ENCODE measurements around the gene SNAI3.

The SNAI3 gene

GRCh38 chr16:88705076-88705684 lies 18.9 kb upstream of the SNAI3 start:
- peak overlapping the region; percentile 78 to 86 for H3K9ac ChIP-seq (ENCODE audit: low read length in 2 of 2)
- H3K36me3 ChIP-seq (ENCODE audit: control insufficient read depth in 2 of 2, insufficient read depth in 2 of 2, low read length in 2 of 2) = peaks cover 0 to 4% of the 10 kb centered on the region in 2 donors

GRCh38 chr16:88703486-88704309 lies 17.4 kb upstream of the SNAI3 start:
- H3K36me3 ChIP-seq (ENCODE audit: control insufficient read depth in 2 of 2, insufficient read depth in 2 of 2, low read length in 2 of 2) = peaks cover 5 to 6% of the 10 kb centered on the region in 2 donors
- H3K9me3 ChIP-seq (ENCODE audit: control insufficient read depth in 2 of 2, low read length in 2 of 2) = no peaks in the 10 kb centered on the region
- H3K4me3 ChIP-seq (ENCODE audit: low read length in 2 of 2) = peak overlapping the region in 1 of 2 donors; percentile 29
- no peaks in the 10 kb centered on the region for H3K27me3 ChIP-seq (ENCODE audit: control insufficient read depth in 1 of 2, insufficient read depth in 2 of 2, low read length in 2 of 2)
- H3K27ac ChIP-seq (ENCODE audit: low read length) = no peak overlapping the region
- H3K9ac ChIP-seq (ENCODE audit: low read length in 2 of 2) = no peak overlapping the region
- peaks cover 36% of the 10 kb centered on the region for H3K4me1 ChIP-seq (ENCODE audit: control insufficient read depth, insufficient read depth, low read length)

More at GRCh38 chr16:88705076-88705684, 18.9 kb upstream of the SNAI3 start:
- Histone ChIP-seq H3K9me3 (ENCODE audit: control insufficient read depth in 2 of 2, low read length in 2 of 2) (no peaks in the 10 kb centered on the region), H3K27me3 (ENCODE audit: control insufficient read depth in 1 of 2, insufficient read depth in 2 of 2, low read length in 2 of 2) (no peaks in the 10 kb centered on the region), H3K4me3 (ENCODE audit: low read length in 2 of 2) (peak overlapping the region; percentile 66 to 97), H3K27ac (ENCODE audit: low read length) (peak overlapping the region; percentile 49), H3K4me1 (ENCODE audit: control insufficient read depth, insufficient read depth, low read length) (peaks cover 32% of the 10 kb centered on the region)

DNA sequence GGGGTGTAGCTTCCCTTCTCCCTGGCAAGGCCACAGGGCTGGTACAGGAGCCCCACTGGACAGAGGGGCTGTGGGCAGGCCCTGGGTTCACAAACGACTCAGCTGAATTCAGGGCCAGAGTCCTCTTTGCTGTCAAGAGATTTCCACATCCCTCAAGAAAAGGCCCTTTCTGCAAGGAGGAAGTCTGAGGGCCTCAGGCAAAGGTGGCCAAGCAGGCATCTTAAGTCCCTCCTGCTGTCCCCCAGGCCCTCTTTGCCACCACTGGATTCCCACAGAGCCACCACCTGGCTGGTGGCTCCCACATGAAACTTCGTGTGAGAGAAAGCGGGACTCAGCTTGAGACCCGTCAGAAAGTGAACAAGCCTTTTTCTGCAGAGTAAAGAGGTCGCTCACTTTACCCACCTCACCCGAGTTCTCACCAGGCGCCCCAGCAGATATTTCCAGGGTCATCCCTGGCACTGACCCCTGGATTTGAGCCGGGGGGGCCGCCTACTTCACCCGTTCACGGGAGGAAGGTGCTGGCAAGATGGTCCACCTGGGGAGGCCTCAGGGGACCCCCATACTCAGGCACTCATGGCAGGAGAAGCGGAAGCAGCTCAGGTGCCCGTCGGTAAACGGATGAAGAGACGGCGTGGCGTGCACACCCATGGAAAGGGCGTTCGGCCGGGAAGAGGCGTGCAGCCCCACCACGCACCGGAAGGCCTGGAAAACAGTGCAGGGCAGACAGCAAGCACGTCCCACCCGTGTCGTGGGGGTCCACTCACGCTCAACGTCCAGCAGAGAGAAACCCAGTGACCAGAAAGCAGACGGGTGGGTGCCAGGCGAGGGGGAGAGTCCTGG lies 16.3 kb upstream of the SNAI3 start:
- H3K27me3 ChIP-seq (ENCODE audit: control insufficient read depth in 1 of 2, insufficient read depth in 2 of 2, low read length in 2 of 2) = no peaks in the 10 kb centered on the region
- peaks cover 6 to 10% of the 10 kb centered on the region in 2 donors for H3K36me3 ChIP-seq (ENCODE audit: control insufficient read depth in 2 of 2, insufficient read depth in 2 of 2, low read length in 2 of 2)
- no peak overlapping the region for H3K27ac ChIP-seq (ENCODE audit: low read length)
- no peak overlapping the region for H3K4me3 ChIP-seq (ENCODE audit: low read length in 2 of 2)
- no peak overlapping the region for H3K9ac ChIP-seq (ENCODE audit: low read length in 2 of 2)
- H3K9me3 ChIP-seq (ENCODE audit: control insufficient read depth in 2 of 2, low read length in 2 of 2) = no peaks in the 10 kb centered on the region
- H3K4me1 ChIP-seq (ENCODE audit: control insufficient read depth, insufficient read depth, low read length) = peaks cover 35% of the 10 kb centered on the region

DNA sequence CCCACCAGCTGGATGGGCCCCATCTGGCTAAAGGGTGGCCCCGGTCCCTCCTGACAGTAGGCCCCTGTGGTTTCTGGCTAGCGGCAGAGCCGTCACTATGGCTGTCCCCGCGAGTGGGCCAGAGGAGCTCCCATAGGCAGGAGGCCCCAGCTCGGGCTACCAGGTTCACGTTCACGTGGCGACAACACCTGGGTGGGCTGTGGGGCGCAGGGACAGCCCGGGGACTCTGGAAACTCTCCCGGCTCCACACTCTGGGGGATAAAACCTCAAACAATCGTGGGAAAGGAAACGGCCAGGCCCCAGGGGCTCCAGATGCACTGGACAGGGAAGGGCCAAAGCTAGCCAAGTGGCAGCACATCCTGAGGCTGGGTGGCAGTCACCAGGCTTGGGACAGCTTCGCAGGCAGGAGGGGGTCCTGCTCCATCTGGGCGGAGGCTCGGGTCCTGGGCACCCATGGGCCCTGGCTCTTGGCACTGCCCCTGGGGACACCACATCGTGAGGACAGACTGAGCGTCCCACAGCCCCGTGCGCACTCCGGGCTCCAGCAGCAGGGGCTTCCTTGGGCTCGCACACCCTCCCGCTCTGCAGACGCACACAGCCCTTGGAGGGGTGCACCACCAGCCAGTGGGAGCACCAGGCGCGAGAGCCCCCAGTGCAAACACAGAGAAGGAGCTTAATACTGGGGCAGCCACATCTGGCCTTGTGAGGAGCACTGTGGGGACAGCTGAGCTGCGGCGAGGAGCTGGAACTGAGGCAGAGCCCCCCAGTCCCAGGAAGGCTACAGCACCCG lies 15.5 kb upstream of the SNAI3 start:
- H3K4me1 ChIP-seq (ENCODE audit: control insufficient read depth, insufficient read depth, low read length) = peaks cover 27% of the 10 kb centered on the region
- H3K9ac ChIP-seq (ENCODE audit: low read length in 2 of 2) = no peak overlapping the region
- H3K36me3 ChIP-seq (ENCODE audit: control insufficient read depth in 2 of 2, insufficient read depth in 2 of 2, low read length in 2 of 2) = peaks cover 6 to 10% of the 10 kb centered on the region in 2 donors
- no peak overlapping the region for H3K4me3 ChIP-seq (ENCODE audit: low read length in 2 of 2)
- no peak overlapping the region for H3K27ac ChIP-seq (ENCODE audit: low read length)
- no peaks in the 10 kb centered on the region for H3K9me3 ChIP-seq (ENCODE audit: control insufficient read depth in 2 of 2, low read length in 2 of 2)
- no peaks in the 10 kb centered on the region for H3K27me3 ChIP-seq (ENCODE audit: control insufficient read depth in 1 of 2, insufficient read depth in 2 of 2, low read length in 2 of 2)

- H3K4me3 ChIP-seq (ENCODE audit: low read length in 2 of 2) = no peak overlapping the region
- peaks cover 25% of the 10 kb centered on the region for H3K4me1 ChIP-seq (ENCODE audit: control insufficient read depth, insufficient read depth, low read length)
- no peak overlapping the region for H3K27ac ChIP-seq (ENCODE audit: low read length)
- H3K36me3 ChIP-seq (ENCODE audit: control insufficient read depth in 2 of 2, insufficient read depth in 2 of 2, low read length in 2 of 2) = peaks cover 6 to 10% of the 10 kb centered on the region in 2 donors
- no peaks in the 10 kb centered on the region for H3K27me3 ChIP-seq (ENCODE audit: control insufficient read depth in 1 of 2, insufficient read depth in 2 of 2, low read length in 2 of 2)
- H3K9ac ChIP-seq (ENCODE audit: low read length in 2 of 2) = no peak overlapping the region
- no peaks in the 10 kb centered on the region for H3K9me3 ChIP-seq (ENCODE audit: control insufficient read depth in 2 of 2, low read length in 2 of 2)
Measured at GRCh38 chr16:88700636-88701482, 14.6 kb upstream of the SNAI3 start.

GRCh38 chr16:88700322-88700635 lies 14.0 kb upstream of the SNAI3 start:
- Histone ChIP-seq H3K9ac (ENCODE audit: low read length in 2 of 2) (no peak overlapping the region), H3K9me3 (ENCODE audit: control insufficient read depth in 2 of 2, low read length in 2 of 2) (no peaks in the 10 kb centered on the region), H3K27me3 (ENCODE audit: control insufficient read depth in 1 of 2, insufficient read depth in 2 of 2, low read length in 2 of 2) (no peaks in the 10 kb centered on the region), H3K4me3 (ENCODE audit: low read length in 2 of 2) (no peak overlapping the region), H3K4me1 (ENCODE audit: control insufficient read depth, insufficient read depth, low read length) (peaks cover 21% of the 10 kb centered on the region), H3K36me3 (ENCODE audit: control insufficient read depth in 2 of 2, insufficient read depth in 2 of 2, low read length in 2 of 2) (peaks cover 6 to 10% of the 10 kb centered on the region in 2 donors), H3K27ac (ENCODE audit: low read length) (no peak overlapping the region)

GRCh38 chr16:88699180-88699579 lies 12.9 kb upstream of the SNAI3 start:
- H3K9me3 ChIP-seq (ENCODE audit: control insufficient read depth in 2 of 2, low read length in 2 of 2) = no peaks in the 10 kb centered on the region
- peaks cover 13% of the 10 kb centered on the region for H3K4me1 ChIP-seq (ENCODE audit: control insufficient read depth, insufficient read depth, low read length)
- no peak overlapping the region for H3K9ac ChIP-seq (ENCODE audit: low read length in 2 of 2)
- no peak overlapping the region for H3K4me3 ChIP-seq (ENCODE audit: low read length in 2 of 2)
- no peak overlapping the region for H3K27ac ChIP-seq (ENCODE audit: low read length)
- no peaks in the 10 kb centered on the region for H3K27me3 ChIP-seq (ENCODE audit: control insufficient read depth in 1 of 2, insufficient read depth in 2 of 2, low read length in 2 of 2)
- H3K36me3 ChIP-seq (ENCODE audit: control insufficient read depth in 2 of 2, insufficient read depth in 2 of 2, low read length in 2 of 2) = peaks cover 6 to 10% of the 10 kb centered on the region in 2 donors

- no peaks in the 10 kb centered on the region for H3K27me3 ChIP-seq (ENCODE audit: control insufficient read depth in 1 of 2, insufficient read depth in 2 of 2, low read length in 2 of 2)
- no peak overlapping the region for H3K27ac ChIP-seq (ENCODE audit: low read length)
- peaks cover 13% of the 10 kb centered on the region for H3K4me1 ChIP-seq (ENCODE audit: control insufficient read depth, insufficient read depth, low read length)
- H3K9ac ChIP-seq (ENCODE audit: low read length in 2 of 2) = no peak overlapping the region
- peaks cover 6 to 10% of the 10 kb centered on the region in 2 donors for H3K36me3 ChIP-seq (ENCODE audit: control insufficient read depth in 2 of 2, insufficient read depth in 2 of 2, low read length in 2 of 2)
- H3K4me3 ChIP-seq (ENCODE audit: low read length in 2 of 2) = no peak overlapping the region
- no peaks in the 10 kb centered on the region for H3K9me3 ChIP-seq (ENCODE audit: control insufficient read depth in 2 of 2, low read length in 2 of 2)
Measured at GRCh38 chr16:88698646-88699045, 12.3 kb upstream of the SNAI3 start.

DNA sequence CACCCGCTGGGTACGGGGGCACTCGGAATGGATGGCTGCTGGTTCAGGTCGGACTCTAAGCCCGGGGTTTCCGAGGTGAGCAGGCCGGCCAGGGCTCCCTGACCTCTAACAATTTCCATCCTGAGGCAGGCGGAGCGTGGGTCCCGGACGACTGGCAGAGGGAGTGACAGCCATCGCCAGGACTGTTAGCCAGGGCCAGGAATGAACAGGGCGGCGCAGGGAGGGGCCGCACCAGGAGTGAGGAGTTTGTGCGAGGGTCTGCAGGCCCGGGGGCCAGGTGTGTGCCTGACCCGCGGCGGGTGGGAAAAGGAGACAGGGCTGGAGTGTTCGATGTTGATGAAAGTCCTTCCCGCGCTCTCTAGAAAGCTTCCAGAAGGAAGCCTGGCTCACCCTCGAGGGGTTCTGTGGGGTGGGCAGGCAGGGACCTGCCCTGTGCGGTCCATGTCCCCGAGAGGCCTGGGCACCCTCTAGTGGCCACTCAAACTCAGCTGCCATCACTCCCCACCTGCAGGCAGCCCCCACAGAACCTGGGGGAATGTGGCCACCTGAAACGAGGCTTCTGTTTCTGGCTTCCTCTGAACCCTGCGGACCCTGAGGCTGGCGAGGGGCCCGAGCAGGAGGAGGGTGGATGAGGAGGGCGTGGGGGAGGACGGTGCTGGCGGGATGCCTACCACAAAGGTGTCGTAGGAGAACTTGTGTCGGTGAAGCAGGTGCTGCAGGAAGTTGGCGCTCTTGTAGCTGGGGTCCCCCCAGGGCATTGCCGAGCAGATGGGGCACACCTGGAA lies 11.7 kb upstream of the SNAI3 start:
- Histone ChIP-seq H3K4me1 (ENCODE audit: control insufficient read depth, insufficient read depth, low read length) (peaks cover 13% of the 10 kb centered on the region), H3K27ac (ENCODE audit: low read length) (no peak overlapping the region)

More for the DNA sequence above, 11.7 kb upstream of the SNAI3 start:
- H3K36me3 ChIP-seq (ENCODE audit: control insufficient read depth in 2 of 2, insufficient read depth in 2 of 2, low read length in 2 of 2) = peaks cover 6 to 10% of the 10 kb centered on the region in 2 donors
- H3K9me3 ChIP-seq (ENCODE audit: control insufficient read depth in 2 of 2, low read length in 2 of 2) = no peaks in the 10 kb centered on the region
- H3K27me3 ChIP-seq (ENCODE audit: control insufficient read depth in 1 of 2, insufficient read depth in 2 of 2, low read length in 2 of 2) = no peaks in the 10 kb centered on the region
- no peak overlapping the region for H3K4me3 ChIP-seq (ENCODE audit: low read length in 2 of 2)
- H3K9ac ChIP-seq (ENCODE audit: low read length in 2 of 2) = no peak overlapping the region

All from stomach smooth muscle (tissue), 2 donors.